SK-N-SH (cell line): ENCODE data around the gene FOSB.

Experiments used
- GATA2 ChIP-seq: sonication (generic); formaldehyde crosslinking; IDR thresholded peaks from 2 replicates; pipeline ENCODE4 v1.5.0; 2020; ENCODE audit warnings: mild to moderate bottlenecking, missing genetic modification reagents
- NFIC ChIP-seq: IDR thresholded peaks from 2 replicates; pipeline ENCODE4 v1.4.0; 2012; ENCODE audit warnings: borderline replicate concordance
- POLR2AphosphoS5 ChIP-seq: IDR thresholded peaks from 2 replicates; pipeline ENCODE4 v1.6.1; 2012; ENCODE audit warnings: low read depth, low read length
- RAD21 ChIP-seq: IDR thresholded peaks from 2 replicates; pipeline ENCODE4 v1.6.1; 2012; ENCODE audit warnings: mild to moderate bottlenecking, low read length
- RCOR1 ChIP-seq: fragments of 150-350 bp; IDR thresholded peaks from 2 replicates; pipeline ENCODE4 v1.6.1; 2017; ENCODE audit warnings: antibody characterized with exemption, low read length
- SMC3 ChIP-seq: IDR thresholded peaks from 2 replicates; pipeline ENCODE4 v1.6.1; 2012; ENCODE audit warnings: low read depth, low read length, improper control_type of control experiment
- TAF1 ChIP-seq: IDR thresholded peaks from 2 replicates; pipeline ENCODE4 v1.6.1; 2012; ENCODE audit warnings: low read depth, mild to moderate bottlenecking, low read length, moderate library complexity, borderline replicate concordance
- TF ChIP-seq, protein P1 (sequence below): IDR thresholded peaks from 2 replicates; pipeline ENCODE4 v1.6.1; 2012; ENCODE audit warnings: mild to moderate bottlenecking, low read depth, low read length, moderate library complexity
- TF ChIP-seq, protein P2 (sequence below): fragments of 200-600 bp; sonication (generic); IDR thresholded peaks from 2 replicates; pipeline ENCODE4 v1.6.1; 2017; ENCODE audit warnings: antibody characterized with exemption, mild to moderate bottlenecking, moderate library complexity

DNA sequence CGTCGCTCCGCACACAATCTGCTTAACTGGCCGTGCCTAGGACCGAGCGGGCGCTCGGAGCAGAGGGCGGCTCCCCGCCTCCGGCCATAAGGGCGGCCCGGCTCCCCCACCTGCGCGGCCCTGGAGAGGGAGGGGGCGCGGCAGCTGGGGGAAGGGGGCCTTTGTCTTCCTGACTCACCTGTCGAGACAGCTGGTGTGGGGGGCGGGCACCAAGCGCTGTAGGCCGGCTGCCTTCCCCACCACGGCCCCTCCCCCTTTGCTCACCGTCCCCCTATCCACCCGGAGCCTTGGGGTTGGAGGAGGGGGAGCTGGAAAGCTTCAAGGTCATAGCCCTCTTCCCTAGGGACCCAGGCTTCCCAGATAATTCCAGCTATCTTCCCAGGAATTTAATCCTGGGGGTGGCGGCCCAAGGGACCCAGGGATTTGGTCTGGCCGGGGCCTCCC lies 40.6 kb downstream of the FOSB start:
- TF ChIP-seq GATA2 (CRISPR knock-in tag) (no peak), POLR2AphosphoS5 (no peak), NFIC (no peak), SMC3 (no peak), TAF1 (no peak), RCOR1 (no peak), RAD21 (no peak)
- TF ChIP-seq, protein P1, sequence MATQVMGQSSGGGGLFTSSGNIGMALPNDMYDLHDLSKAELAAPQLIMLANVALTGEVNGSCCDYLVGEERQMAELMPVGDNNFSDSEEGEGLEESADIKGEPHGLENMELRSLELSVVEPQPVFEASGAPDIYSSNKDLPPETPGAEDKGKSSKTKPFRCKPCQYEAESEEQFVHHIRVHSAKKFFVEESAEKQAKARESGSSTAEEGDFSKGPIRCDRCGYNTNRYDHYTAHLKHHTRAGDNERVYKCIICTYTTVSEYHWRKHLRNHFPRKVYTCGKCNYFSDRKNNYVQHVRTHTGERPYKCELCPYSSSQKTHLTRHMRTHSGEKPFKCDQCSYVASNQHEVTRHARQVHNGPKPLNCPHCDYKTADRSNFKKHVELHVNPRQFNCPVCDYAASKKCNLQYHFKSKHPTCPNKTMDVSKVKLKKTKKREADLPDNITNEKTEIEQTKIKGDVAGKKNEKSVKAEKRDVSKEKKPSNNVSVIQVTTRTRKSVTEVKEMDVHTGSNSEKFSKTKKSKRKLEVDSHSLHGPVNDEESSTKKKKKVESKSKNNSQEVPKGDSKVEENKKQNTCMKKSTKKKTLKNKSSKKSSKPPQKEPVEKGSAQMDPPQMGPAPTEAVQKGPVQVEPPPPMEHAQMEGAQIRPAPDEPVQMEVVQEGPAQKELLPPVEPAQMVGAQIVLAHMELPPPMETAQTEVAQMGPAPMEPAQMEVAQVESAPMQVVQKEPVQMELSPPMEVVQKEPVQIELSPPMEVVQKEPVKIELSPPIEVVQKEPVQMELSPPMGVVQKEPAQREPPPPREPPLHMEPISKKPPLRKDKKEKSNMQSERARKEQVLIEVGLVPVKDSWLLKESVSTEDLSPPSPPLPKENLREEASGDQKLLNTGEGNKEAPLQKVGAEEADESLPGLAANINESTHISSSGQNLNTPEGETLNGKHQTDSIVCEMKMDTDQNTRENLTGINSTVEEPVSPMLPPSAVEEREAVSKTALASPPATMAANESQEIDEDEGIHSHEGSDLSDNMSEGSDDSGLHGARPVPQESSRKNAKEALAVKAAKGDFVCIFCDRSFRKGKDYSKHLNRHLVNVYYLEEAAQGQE, result no peak
- TF ChIP-seq, protein P2, sequence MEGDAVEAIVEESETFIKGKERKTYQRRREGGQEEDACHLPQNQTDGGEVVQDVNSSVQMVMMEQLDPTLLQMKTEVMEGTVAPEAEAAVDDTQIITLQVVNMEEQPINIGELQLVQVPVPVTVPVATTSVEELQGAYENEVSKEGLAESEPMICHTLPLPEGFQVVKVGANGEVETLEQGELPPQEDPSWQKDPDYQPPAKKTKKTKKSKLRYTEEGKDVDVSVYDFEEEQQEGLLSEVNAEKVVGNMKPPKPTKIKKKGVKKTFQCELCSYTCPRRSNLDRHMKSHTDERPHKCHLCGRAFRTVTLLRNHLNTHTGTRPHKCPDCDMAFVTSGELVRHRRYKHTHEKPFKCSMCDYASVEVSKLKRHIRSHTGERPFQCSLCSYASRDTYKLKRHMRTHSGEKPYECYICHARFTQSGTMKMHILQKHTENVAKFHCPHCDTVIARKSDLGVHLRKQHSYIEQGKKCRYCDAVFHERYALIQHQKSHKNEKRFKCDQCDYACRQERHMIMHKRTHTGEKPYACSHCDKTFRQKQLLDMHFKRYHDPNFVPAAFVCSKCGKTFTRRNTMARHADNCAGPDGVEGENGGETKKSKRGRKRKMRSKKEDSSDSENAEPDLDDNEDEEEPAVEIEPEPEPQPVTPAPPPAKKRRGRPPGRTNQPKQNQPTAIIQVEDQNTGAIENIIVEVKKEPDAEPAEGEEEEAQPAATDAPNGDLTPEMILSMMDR, result no peak
